ENCODE measurements around the gene FYN. TPM values are rescaled to one million over a fixed set of nuclear protein-coding genes. Genes with fewer than 3 reads are reported as not detected.
"Not testable (repeated sequence)": the region's sequence is repeated elsewhere in the genome, so short reads cannot be mapped to it uniquely, and the experiment has no call there.

FYN gene
- total RNA-seq, 1 experiment from 2014 or later: 60.6 TPM

DNA sequence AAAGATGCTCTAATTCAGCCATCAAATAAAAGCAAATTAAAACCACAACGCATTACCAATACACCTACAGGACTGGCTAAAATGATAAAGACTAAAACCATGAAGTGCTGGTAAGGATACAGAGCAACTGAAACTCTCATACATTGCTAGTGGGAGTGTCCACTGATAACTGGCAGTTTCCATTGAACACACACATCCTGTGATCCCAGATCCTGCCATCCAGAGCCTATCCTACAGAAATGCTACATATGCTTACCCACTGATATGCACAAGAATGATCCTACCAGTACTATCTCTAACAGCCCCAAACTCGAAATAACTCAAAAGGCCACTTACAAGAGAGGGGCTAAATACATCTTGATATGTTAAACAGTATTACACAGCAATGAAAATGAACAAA is 81.0 kb downstream of the FYN start:
- DNase-seq (ENCODE audit: low read depth, low spot score): no peak
- in situ Hi-C loops (cut with HindIII; ENCODE audit: low pct_unique_long_range_greater_than_20kb, low sequenced_read_pairs): no loop called here

DNA sequence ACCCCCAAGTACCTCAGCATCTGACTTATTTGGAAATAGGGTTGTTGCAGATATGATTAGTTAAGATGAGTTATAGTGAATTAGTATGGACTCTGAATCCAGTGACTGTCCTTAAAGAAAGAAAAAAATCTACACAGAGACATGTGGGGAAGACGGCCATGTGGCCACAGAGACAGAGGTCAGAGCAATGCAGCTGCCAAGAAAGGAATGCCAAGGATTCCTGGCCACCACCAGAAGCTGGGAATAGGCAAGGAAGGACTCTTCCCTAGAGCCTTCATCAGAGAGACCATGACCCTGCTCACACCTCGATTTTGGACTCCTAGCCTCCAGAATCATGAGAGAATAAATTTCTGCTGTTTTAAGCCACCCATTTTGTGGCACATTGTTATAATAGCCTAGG is 81.8 kb downstream of the FYN start:
- in situ Hi-C loops (cut with HindIII; ENCODE audit: low pct_unique_long_range_greater_than_20kb, low sequenced_read_pairs): no loop called here
- no peak for DNase-seq (ENCODE audit: low read depth, low spot score)

DNA sequence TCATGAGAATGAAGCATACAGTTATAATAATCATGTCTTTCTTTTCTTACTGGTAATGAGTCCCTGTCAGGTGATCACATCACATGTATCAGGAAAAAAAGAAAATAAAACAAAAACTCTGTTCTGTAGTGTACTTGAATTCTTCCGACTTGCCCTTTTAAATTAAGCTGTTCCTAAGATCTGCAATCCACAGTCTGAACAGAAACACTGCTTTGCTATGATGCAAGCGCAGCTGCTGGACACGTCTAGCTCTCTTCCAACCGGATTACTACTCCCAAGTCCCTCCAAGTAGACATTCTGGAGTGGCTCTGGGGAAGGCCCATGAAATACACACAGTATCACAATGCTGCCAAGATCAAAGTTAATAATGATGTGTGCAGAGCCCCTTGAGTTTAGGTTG is 83.7 kb downstream of the FYN start:
- peak; percentile 95 for DNase-seq (ENCODE audit: low read depth, low spot score)
- in situ Hi-C loops (cut with HindIII; ENCODE audit: low pct_unique_long_range_greater_than_20kb, low sequenced_read_pairs): no loop called here

DNA sequence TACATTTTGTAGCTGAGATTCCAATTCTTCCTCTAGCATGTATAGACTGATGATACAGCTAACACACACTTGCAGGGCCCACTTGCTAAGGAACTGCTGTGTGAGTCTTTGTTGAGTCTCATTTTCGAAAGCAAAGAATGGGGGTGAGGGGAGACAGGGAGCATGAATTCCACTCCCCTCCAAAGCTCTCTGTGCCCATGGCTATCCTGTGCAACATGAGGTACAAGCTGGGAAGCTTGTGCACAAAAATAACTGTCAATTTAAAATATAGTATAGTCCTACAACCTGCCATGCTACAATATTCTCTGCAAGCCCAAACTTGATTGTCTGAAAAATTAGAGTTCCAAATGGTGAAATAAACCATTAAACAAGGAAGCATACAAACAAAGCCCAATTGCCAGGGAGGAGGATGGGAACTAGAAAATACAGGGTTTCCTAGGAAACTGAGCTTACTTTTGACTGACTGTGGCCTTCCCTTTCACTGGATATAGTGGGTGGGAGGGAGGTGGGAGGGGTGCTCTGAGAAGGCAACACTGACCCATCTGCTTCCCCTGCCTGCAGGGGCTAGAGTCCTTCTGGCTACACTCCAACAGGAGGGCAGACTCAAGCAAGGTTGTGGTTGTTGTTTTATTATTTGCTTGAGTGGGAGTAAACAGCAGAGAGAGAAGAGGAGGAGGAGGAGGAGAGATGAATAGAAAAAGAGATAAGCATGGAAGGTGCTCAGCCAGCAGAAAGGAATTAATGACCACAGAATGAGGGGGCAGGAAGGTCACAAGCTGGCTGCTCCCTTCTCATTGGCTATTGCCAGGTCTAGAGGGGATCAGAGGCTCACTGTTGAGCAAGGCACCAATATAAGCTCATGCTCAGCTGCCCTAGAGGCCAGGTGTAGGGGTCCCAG is 84.6 kb downstream of the FYN start:
- peak; percentile 53 for DNase-seq (ENCODE audit: low read depth, low spot score)
- in situ Hi-C loops (cut with HindIII; ENCODE audit: low pct_unique_long_range_greater_than_20kb, low sequenced_read_pairs): no loop called here

DNA sequence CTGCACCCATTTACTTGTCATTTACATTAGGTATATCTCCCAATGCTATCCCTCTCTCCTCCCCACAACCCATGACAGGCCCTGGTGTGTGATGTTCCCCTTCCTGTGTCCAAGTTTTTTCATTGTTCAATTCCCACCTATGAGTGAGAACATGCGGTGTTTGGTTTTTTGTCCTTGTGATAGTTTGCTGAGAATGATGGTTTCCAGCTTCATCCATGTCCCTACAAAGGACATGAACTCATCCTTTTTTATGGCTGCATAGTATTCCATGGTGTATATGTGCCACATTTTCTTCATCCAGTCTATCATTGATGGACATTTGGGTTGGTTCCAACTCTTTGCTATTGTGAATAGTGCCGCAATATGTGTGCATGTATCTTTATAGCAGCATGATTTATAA is 87.1 kb downstream of the FYN start:
- in situ Hi-C loops (cut with HindIII; ENCODE audit: low pct_unique_long_range_greater_than_20kb, low sequenced_read_pairs): not testable (repeated sequence)

DNA sequence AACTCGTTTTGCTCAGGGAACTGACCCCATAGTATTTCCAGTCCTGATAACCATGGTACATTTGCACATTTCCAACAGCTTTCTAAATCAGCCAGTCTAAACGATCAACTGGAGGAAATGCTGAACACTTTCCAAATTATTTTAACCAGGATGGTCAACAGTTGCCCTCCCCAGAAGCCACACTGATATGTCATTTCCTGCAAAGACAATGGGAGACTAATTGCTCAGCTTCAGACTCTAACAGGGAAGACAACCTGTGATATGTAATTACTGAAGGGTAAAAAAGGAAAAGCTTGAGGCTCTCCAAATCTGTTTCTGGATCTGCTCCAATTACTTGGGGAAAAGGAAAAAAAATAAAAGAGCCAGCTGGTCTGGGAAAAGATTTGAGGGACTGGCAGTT is 88.8 kb downstream of the FYN start:
- in situ Hi-C loops (cut with HindIII; ENCODE audit: low pct_unique_long_range_greater_than_20kb, low sequenced_read_pairs): no loop called here
- DNase-seq (ENCODE audit: low read depth, low spot score): no peak

More for the DNA sequence above, 87.1 kb downstream of the FYN start:
- DNase-seq (ENCODE audit: low read depth, low spot score): not testable (repeated sequence)

DNA sequence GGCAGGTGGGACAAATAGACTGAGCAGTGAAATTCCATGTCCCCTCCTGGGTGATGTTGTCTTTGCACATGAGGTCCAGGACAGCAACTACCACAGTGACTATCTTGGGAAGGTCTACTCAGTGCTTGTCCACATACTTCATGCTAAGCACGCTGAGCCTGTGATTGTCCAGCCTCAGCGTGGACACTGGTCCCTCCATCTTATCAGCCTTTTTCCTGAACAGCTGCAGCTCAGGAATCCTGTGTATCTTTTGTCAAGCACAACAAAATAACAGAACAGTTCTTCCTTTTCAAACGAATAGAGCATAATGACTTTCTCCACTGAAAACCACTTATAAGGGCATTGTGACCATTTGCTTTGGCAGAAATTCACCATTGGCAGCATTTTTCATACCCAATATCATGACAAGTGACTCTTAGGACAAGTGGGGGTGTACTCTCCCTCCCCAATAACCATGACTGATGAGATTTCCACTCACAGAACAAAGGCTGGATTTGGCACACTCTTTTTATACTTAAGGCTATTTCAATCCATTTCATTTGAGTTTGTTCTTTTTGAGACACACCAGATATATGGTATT is 90.3 kb downstream of the FYN start:
- in situ Hi-C loops (cut with HindIII; ENCODE audit: low pct_unique_long_range_greater_than_20kb, low sequenced_read_pairs): no loop called here

DNA sequence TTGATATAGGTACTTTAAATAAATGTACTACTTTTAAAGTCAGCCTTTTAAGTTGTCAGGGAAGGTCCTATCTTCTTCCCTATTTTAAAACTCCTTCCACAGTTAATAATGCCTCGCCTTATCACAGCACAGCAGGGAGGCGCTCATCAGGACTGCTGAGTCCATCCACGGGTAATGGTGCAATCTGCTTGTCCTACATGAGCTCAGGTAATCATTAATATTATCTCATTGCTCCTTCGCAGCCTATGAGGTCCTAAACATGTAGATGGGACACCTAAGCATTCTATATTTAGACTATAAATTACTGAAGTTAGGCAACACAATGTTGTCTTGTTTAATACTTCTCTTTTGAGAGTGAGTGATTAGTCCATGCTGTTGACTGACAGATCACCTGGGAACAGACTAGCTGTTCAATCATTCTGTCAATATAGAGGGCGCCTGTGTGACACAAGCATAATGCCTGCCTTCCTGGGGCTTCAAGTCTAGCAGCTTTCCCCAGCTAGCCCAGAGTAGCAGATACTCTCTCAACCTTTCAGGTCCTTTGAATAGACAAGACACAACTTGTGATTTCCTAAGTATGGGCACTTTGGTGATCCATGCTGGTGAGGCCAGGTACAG is 91.0 kb downstream of the FYN start:
- DNase-seq (ENCODE audit: low read depth, low spot score): no peak
- in situ Hi-C loops (cut with HindIII; ENCODE audit: low pct_unique_long_range_greater_than_20kb, low sequenced_read_pairs): no loop called here

More for the DNA sequence above, 90.3 kb downstream of the FYN start:
- DNase-seq (ENCODE audit: low read depth, low spot score): no peak

DNA sequence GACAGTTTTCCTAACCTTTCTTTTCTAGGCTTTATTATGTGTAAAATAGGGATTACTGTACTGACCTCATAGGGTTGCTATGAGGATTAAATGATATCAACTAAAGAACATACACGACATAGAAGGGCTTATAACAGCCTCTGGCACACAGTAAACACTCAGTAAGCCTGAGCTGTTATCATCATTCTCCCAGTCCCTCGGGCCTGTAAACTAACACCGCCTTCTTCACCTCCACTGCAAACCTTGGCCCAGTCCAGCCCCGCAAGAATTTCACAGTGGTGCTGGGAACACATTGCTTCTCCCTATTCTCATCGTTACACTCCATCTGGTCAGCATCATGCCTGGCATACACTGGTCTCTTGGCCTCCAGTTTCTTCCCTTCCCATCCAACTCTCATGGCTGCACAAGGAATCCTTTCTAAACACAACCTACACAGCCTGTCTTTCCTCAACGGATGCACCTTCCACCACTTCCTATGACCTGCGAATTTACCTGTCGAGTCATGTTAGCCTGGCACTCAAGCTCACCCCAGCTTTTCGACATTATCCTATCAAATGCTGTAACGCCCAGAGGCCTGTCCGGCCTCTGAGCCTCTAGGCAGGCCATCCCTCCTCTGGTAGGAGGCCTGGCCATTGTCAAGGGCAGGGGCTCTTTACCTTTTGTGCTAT is 92.1 kb downstream of the FYN start:
- in situ Hi-C loops (cut with HindIII; ENCODE audit: low pct_unique_long_range_greater_than_20kb, low sequenced_read_pairs): no loop called here
- no peak for DNase-seq (ENCODE audit: low read depth, low spot score)

DNA sequence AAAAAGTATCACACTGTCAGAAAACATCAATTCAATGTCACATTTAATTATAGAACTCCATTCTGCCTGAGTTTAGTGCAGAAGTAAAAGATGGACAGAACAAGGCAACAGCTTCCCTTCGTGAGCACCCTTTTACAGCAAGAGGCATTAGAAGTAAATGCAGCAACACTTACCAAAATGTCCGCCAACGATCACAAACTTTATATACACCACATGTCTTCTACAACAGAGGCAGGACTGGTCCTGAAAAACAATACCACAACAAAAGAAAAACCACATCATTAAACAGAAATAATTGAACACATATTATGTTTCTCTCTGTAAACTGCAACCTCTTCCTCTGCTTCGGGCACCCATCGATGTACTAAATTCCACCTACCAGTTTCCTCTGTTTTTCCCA is 92.9 kb downstream of the FYN start:
- no peak for DNase-seq (ENCODE audit: low read depth, low spot score)
- in situ Hi-C loops (cut with HindIII; ENCODE audit: low pct_unique_long_range_greater_than_20kb, low sequenced_read_pairs): no loop called here

DNA sequence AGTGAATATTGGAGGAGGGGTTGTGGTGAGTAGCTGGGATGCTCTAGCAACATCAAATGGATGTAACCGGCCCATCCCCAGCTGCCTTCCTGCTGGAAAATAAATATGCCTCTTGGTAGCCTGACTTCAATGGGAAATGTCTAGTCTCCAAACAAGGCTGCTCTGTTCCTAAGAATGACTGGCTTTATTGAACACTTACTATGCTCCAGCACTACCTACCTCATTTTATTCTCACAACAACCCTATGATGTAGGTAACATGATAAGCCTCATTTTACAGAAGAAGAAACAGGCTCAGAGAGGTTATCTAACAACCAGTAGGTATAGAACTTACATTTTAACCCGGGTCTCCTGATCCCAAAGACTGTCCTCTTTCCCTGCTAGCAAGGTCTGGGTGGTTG is 93.6 kb downstream of the FYN start:
- DNase-seq (ENCODE audit: low read depth, low spot score): peak; percentile 48
- in situ Hi-C loops (cut with HindIII; ENCODE audit: low pct_unique_long_range_greater_than_20kb, low sequenced_read_pairs): no loop called here

DNA sequence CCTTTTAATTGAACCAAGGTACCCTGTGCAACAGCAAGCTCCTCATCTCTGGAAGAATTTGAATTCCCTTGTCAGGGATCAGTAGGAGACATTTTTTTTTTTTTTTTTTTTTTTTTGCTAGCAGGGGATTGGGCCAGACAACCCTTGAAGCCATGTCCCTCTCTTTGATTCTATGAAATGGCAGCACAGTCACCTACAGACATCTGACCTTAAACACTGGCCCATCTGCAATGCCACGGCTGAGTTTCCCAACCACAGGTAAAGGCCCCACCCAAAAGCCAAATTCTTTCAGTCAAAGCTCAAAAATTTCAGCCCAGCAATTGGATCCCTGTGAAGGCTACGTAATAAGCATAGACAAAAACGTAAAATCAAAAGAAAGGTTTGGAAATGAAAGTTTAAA is 94.2 kb downstream of the FYN start:
- in situ Hi-C loops (cut with HindIII; ENCODE audit: low pct_unique_long_range_greater_than_20kb, low sequenced_read_pairs): no loop called here
- DNase-seq (ENCODE audit: low read depth, low spot score): no peak

DNA sequence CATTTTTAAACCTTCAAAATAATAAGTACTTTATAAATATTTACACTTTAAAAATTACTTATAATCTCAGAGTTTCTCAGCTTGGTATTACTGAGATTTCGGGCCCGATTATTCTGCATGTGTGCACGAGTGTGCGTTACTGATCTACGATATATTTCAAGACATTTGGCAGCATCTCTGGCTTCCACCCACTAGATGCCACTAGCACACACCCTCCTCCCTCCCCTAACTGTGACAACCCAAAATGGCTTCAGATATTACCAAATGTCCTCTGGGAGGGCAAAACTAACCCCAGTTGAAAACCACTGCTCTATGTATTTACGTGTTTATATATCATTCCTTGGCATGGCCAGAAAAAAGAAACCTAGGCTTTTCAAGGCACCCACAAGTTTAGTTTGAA is 95.9 kb downstream of the FYN start:
- in situ Hi-C loops (cut with HindIII; ENCODE audit: low pct_unique_long_range_greater_than_20kb, low sequenced_read_pairs): no loop called here
- peak; percentile 37 for DNase-seq (ENCODE audit: low read depth, low spot score)

DNA sequence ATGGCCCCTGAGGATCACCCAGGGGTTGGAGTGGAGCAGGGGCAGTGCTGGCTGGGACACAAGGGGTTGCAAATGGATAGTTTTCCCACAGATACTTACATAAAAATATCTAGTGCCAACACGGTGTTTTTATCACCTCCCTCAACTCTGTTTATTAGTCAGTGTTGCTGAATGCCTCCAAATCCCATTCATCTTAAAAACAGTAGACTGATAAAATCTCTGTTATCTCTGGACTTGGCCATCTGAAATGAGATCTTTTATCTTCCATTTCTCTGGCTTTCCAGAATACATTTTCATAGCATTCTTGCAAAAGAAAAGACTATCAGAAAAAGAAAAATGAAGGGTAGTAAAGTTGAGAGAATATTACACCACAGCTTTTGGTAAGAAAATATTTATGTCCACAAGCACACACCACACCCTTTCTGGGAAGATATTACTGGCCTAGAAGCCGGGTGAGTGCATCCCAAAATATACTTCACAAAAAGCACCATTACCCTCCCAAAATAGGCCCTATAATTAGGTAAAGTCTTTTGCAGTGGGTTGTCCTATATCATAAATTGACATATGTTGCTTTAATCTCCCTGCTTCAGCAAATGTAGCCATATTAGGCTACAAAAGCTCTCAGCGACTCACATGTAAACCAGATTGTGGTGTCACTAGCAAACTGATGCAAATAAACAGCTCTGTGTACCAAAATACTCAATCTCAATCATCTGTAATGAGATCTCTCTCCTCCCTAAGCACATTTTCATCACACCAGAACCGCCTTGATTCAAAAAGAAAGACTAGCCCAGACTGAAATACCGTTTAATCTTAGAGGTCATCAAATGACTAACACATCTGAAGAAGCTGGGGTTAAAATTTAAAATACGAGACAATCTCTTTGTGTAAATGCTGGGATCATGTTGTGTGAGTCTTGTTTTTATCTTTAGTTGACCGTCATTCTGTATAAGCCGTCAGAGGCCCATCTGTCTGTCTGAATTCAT is 96.7 kb downstream of the FYN start:
- in situ Hi-C loops (cut with HindIII; ENCODE audit: low pct_unique_long_range_greater_than_20kb, low sequenced_read_pairs): no loop called here
- DNase-seq (ENCODE audit: low read depth, low spot score): no peak

DNA sequence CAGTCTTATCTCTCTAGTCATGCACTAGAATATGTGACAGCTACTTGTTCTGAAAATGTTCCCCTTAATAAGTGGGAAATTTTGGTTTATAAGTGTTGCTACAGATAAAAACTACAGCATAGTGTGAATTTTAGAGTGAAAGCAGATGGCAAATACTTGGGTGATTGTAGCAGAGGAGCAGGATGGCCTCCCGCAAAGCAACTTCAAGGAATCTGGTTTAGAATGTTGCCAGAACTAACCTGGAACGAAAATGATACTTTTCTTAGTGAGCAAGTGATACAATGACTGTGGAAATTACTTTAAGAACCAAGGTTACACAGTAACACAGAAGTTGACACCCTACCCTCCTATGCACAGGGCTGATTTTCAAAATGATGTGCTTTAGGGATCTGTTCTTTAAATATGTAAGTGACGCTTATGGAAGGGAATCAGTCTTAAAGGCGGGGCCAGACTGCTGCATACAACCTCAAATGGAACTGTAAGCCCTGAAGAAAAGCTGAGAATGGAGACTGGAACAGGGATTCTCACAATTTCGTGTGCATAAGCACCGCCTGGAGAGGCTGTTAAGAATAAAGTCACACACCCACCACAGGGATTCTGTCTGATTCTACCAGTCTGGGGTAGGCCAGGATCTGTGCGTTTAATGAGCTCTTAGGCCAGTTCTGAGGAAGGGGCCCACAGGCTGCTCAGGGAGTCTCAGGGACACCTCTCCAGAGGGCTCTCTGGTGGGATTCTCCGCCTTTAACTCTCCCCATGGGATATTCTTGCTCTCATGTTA is 97.9 kb downstream of the FYN start:
- in situ Hi-C loops (cut with HindIII; ENCODE audit: low pct_unique_long_range_greater_than_20kb, low sequenced_read_pairs): no loop called here
- no peak for DNase-seq (ENCODE audit: low read depth, low spot score)

DNA sequence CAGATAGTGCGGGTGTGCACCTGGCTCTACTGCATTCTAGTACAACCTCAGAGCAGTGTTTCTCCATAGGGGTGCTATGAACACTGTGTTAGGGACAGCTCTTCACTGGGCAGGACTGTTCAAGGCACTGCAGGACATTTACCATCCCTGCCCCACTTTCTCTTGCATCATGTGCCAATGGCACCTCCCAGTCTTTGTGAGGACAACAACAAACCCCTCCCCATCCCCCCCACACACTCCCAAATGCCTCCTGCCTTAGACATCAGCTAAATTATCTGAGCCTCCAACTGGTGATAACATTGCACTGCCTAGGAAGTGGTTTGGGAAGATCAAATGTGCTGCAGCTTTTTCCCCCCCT is 98.9 kb downstream of the FYN start:
- no peak for DNase-seq (ENCODE audit: low read depth, low spot score)
- in situ Hi-C loops (cut with HindIII; ENCODE audit: low pct_unique_long_range_greater_than_20kb, low sequenced_read_pairs): no loop called here
